HG03045 (cell line): ENCODE data around the gene PIK3R5.
"Not testable (repeated sequence)": the region's sequence is repeated elsewhere in the genome, so short reads cannot be mapped to it uniquely, and the experiment has no call there.

Experiments used
- ATAC-seq: cut with Tn5 transposase; IDR thresholded peaks from one replicate; pipeline ENCODE4 v1.9.1; 2021; ENCODE audit warnings: mild to moderate bottlenecking, moderate library complexity; ENCODE audit not compliant: unreplicated experiment

The PIK3R5 gene

GRCh38 chr17:8861495-8862181 lies 103.9 kb downstream of the PIK3R5 start:
- ATAC-seq, result no peak

- no peak for ATAC-seq
Measured at GRCh38 chr17:8859804-8860430, 105.6 kb downstream of the PIK3R5 start.

- ATAC-seq, result no peak
Measured at GRCh38 chr17:8859027-8859803, 106.3 kb downstream of the PIK3R5 start.

GRCh38 chr17:8857919-8858318 lies 107.6 kb downstream of the PIK3R5 start:
- peak; percentile 35 for ATAC-seq

- ATAC-seq, result no peak
Measured at GRCh38 chr17:8856869-8857575, 108.5 kb downstream of the PIK3R5 start.

- not testable (repeated sequence) for ATAC-seq
Measured at GRCh38 chr17:8856205-8856603, 109.3 kb downstream of the PIK3R5 start.

- no peak for ATAC-seq
Measured at GRCh38 chr17:8855477-8856204, 109.9 kb downstream of the PIK3R5 start.

- no peak for ATAC-seq
Measured at GRCh38 chr17:8851600-8851999, 113.9 kb downstream of the PIK3R5 start.

GRCh38 chr17:8849311-8850041 lies 116.0 kb downstream of the PIK3R5 start:
- ATAC-seq, result no peak

- no peak for ATAC-seq
Measured at GRCh38 chr17:8847891-8848290, 117.6 kb downstream of the PIK3R5 start.

- ATAC-seq, result no peak
Measured at GRCh38 chr17:8846768-8847211, 118.7 kb downstream of the PIK3R5 start.

GRCh38 chr17:8844229-8845218 lies 121.0 kb downstream of the PIK3R5 start:
- ATAC-seq, result no peak

- ATAC-seq, result no peak
Measured at GRCh38 chr17:8843344-8843743, 122.2 kb downstream of the PIK3R5 start.

- ATAC-seq, result no peak
Measured at GRCh38 chr17:8841844-8842243, 123.7 kb downstream of the PIK3R5 start.

GRCh38 chr17:8839410-8839935 lies 126.0 kb downstream of the PIK3R5 start:
- no peak for ATAC-seq

GRCh38 chr17:8838551-8839095 lies 126.9 kb downstream of the PIK3R5 start:
- ATAC-seq, result no peak

- ATAC-seq, result no peak
Measured at GRCh38 chr17:8837563-8838075, 127.9 kb downstream of the PIK3R5 start.
